GM19438 (cell line): ENCODE measurements around the gene TIGD6.
"Not testable (repeated sequence)": the region's sequence is repeated elsewhere in the genome, so short reads cannot be mapped to it uniquely, and the experiment has no call there.

Source experiments
- ATAC-seq: cut with Tn5 transposase; IDR thresholded peaks from one replicate; pipeline ENCODE4 v1.9.1; 2021; ENCODE audit warnings: low read depth; ENCODE audit not compliant: unreplicated experiment

Gene TIGD6

DNA sequence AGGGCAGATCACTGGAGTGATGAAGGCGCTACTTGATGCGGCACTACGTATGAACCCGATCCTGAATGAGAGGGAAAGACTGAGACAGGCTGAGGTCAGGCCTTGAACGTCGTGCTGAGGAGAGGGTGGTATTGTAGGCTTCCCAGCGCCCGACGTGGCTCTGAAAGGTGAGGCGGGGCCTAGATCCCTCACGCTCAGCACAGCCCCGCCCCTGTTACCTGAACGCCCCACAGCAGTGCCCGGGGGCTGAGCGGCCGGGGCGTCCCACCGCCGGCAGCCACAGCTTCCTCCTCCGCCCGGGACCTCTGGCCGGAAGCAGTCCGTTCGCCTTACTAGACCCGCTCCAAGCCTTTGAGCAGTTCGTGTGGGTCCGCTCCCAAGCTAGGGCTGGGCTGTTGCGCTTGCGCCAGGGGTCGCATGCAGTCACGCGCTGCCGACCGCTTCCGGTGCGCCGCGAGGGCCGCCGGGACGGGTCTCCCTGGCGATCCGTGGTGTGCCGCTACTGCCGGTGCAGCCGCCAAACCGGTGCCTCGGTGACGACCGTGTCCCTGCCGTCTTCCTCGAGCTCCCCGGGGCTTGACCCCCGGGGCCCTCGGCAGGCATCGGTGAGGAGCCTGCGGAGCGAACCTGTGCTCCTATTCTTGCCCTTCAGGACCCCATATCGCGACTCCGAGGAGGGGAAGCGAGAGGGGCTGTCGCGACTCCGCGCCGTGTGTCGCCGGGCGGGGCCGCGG lies at the start of gene TIGD6, which contains the start of gene HMGXB3:
TSS of gene TIGD6 (minus strand) at position 399 of the 734 bp plus-strand sequence. CDS start 4,306 bp downstream, outside the sequence.
TSS of gene HMGXB3 (plus strand) at position 484 of the 734 bp plus-strand sequence. CDS start 4,114 bp downstream, outside the sequence.
- peak; percentile 84 for ATAC-seq

DNA sequence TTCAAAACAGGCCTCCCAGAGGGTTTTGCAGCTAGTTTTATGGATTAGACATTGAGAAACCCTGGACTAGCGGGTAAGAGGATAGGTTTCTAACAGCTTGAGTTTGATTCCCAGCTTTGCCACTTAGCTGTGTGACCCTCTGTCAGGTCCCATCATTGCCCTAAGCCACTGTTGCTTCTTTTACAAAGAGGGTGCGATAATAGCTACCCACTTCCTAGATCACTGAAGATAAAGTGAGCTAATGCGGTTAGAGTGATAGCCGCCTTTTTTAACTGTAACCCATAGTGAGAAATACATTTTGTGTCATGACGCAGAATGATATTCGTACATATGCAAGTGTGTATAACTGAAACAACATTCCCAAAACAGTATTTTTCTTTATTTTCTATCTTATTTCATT lies 45.6 kb upstream of the TIGD6 start:
- ATAC-seq: no peak

DNA sequence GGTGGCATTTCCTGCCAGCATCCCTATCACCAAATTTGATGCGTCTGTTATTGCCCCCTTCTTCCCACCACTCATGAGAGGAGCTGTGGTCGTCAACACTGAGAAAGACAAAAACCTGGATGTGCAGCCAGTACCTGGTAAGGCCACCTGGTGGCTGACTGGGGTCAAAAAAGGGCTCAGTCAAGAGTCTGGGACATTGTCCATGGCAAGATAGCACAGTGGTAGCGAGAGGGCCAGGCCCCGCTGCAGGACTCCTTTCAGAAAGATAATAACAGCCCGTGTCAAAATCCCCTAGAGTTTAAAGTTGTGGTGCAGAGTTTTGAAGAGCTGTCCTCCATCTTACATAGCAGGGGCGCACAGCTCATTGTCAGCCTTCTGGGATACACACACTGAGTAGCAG lies 45.1 kb upstream of the TIGD6 start:
- no peak for ATAC-seq

DNA sequence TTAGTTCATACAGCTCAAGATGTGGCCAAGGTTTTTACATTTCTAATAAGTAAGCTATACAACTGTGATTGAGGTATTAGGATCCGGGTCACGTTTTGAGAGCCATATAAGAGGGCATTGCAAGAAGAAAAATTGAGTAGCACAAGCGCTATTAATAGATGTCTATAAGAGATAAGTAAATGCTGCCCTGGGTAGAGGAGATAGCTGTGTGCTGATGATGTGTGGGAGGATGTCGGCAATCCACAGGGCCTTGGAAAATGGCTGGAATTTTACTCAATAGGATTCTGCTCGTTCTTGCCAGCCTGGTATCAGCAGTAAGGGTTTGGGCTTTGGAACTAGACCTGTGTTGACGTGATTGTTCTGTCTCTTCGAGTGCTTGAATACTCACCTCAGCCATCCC lies 44.3 kb upstream of the TIGD6 start:
- no peak for ATAC-seq

DNA sequence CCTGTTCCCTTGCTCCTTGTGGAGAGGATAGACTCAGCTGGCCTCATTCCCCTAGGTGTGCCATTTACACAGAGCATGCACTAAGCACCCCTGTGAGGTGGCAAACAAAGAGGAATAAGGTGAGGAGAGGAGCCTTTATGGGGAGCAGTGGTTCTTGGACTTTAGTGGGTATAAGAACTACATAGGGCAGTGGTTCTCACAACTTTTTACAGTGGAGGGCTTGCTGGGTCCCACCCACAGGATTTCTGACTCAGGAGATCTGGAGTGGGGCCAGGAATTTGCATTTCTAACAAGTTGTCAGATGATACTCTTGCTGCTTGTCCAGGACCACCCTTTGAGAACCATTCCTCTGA lies 43.9 kb upstream of the TIGD6 start:
- ATAC-seq: no peak

DNA sequence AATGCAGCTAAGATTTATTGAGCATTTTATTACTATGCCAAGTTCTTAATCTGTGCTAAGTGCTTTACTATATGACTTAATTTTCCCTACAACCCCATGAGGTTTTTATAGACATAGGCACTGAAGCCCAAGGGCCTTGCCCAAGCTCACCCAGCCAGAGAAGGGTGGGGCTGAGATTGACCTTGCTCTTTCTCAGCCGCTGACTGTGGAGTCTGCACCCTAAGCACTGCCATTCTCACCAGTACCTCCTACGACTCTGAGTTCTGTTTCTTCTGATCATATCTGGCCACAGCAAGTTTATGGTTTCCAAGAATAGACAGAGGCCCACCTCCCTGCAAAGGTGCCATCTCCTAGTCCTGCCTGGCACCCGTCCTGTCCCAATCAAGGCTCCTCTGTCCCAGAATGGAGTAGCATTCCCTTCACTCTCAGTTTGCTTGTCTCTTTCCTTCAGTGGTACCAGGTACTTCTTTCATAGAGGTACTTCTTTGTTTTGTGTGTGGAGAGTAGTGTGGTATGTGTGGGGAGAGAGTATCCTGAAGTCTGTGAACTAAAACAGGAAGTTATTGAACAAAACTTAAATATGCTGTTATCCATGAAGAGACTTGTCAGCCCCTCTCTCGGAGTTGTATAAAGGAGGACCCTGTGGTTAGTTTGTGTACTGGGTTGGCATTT lies 43.3 kb upstream of the TIGD6 start:
- ATAC-seq: no peak

DNA sequence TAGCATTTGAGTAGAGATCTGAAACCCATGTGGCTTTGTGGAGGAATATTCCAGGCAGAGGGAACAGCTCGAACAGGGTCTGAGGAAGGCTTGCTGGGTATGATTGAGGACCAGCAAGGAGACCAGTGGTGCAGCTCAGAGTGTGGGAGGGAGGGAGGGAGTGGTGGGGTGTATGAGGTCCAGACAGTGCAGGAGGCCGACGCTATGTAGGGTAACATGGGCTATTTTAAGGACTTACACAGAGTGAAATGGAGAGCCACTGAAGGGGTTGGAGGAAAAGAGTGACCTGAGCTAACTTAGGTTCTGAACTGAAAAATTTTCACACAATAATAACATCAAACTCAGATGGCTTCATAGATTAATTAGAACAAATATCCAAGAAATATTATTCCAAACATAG lies 42.0 kb upstream of the TIGD6 start:
- ATAC-seq: no peak

DNA sequence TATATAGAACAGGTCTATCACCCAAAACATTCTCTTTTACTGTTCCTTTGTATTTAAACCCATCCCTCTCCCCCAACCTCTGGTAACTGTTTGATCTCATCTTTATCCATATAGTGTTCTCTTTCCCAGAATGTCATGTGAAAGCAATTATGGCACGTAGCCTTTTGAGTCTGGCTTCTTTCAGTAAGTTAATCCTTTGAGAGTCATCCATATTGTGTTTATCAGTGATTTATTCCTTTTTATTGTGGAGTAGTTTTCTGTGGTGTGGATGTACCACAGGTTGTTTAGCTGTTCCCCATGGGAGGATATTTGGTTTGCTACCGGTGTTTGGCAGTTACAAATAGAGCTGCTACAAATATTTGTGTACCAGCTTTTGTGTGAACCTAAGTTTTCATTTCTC lies 38.1 kb upstream of the TIGD6 start:
- ATAC-seq: no peak

DNA sequence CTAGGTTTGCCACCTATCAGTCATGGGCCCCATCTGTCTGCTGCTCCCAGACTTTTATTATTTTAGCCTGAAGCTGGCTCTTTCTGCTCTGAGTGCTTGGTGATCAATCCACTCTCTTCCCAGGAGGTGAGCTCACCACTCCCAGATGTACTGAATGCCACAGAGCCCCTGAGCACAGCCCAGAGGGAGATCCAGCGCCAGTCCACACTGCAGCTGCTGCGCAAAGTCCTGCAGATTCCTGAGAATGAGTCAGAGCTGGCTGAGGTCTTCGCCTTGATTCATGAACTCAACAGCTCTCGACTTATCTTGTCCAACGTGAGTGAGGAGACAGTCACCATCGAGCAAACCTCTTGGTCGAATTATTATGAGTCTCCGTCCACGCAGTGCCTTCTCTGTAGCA lies 36.1 kb upstream of the TIGD6 start:
- ATAC-seq: no peak

DNA sequence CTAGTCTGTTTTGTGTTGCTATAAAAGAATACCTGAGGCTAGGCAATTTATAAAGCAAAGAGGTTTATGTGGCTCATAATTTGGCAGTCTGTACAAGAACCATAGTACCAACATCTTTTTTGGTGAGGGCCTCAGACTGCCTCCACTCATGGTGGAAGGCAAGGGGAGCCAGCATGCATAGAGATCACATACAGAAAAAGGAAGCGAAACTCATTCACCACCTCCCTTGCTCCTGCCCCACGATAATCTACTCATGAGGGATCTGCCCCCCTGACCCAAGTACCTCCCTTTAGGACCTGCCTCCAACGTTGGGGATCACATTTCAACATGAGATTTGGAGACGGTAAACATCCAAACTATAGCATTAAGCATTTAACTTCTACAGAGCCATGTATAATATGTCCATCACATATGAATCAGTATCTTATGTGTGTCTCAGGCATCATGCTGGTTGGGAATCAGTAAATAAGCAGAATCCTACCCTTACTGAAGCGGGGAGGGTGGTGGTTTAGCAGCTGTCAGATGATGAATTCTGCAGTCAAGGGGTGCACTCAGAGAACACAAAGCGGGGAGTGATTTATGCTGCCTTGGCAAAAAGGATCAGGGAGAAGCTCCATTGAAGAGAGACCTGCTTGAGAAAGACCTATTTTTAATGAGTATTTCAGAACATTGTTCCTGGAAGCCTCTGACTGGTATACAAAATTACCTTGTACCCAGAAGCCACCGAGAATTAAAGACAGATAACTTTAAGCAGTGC lies 34.9 kb upstream of the TIGD6 start:
- peak; percentile 94 for ATAC-seq

DNA sequence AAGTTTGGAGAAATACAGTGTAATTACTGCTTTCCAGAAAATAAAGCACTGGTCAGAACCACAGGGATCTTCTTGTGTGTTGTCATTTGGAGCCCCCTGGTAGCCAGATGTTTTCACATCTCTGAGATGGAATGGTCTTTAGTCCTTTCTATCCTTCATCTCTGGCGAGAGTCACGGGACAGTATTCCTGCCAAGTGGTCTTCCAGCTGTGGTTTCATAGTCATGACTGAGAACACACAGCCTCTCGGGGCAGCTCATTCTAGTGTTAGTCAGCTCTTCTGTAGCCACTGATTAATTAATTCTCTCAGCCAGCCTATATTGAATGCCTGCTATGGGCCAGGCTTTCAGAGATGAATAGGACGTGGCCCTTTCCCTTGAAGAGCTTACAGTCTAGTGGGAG lies 34.2 kb upstream of the TIGD6 start:
- ATAC-seq: no peak

DNA sequence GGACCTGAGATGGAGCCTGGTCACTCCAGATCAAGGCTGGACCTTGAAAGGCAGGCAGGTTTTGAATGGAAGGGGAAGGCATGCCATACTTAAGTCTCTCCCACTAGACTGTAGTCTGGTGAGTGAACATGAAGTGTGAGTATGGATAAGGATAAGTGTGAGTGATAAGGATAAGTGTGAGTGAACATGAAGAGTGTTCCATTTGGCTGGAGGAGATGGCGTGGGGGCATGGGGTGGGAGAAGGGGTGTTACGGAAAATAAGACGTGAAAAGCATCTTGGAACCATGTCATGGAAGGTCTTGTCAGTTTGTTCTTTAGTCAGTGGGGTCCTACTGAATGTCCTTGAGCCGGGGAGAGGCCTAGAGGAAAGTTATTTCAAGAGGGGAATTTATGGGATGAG lies 32.9 kb upstream of the TIGD6 start:
- ATAC-seq: no peak

DNA sequence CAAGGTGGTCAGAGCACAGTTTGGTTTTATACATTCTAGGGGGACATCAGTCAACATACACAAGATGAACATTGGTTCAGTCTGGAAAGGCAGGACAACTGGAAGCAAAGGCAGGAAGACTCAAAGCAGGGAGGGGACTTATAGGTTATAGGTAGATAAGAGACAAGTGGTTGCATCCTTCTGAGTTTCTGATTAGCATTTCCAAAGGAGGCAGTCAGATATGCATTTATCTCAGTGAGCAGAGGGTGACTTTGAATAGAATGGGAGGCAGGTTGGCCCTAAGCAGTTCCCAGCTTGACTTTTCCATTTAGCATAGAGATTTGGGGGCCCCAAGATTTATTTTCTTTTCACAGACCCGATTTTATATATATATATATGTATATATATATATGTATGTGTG lies 27.6 kb upstream of the TIGD6 start:
- not testable (repeated sequence) for ATAC-seq

DNA sequence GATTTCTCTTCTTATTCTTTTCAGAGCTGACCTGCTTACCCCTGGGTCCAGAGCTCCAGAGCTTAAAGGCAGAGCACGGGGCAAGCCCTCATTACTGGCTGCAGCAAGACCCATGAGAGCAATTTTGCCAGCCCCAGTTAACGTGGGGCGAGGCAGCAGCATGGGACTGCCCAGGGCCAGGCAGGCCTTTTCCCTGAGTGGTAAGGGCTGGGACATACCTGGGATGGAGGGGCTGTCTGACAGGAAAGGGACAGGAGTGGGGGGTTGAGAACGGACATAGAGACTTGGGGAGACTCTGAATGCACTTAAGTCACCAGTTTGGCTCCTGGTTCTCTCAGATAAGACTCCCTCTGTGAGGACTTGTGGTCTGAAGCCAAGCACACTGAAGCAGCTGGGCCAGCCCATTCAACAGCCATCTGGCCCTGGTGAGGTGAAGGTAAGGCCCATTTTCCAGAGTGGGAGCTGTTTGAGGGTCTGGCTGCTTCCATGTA lies 26.3 kb upstream of the TIGD6 start:
- ATAC-seq: no peak

DNA sequence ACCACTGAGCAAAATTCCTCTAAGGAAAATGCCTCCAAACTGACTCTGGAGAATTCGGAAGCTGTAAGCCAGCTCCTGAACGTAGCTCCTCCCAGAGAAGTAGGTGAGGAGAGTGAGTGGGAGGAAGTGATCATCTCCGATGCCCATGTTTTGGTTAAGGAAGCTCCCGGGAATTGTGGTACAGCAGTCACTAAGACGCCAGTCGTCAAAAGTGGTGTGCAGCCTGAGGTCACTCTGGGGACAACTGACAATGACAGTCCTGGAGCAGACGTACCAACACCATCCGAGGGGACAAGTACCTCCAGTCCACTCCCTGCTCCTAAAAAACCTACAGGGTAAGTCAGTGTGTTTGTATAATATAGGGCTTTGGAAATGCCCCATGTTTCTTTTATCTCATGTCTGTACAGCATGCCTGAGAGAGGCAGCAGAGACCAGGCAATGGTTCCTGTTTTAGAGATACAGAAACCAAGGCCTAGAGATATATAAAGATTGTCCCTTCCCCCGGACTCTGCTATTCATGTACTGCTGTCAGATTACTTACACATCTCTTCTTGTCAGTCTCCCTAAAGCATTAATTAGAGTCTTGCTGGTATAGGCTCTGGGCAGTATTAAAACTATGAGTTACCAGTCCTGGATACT lies 24.0 kb upstream of the TIGD6 start:
- no peak for ATAC-seq

DNA sequence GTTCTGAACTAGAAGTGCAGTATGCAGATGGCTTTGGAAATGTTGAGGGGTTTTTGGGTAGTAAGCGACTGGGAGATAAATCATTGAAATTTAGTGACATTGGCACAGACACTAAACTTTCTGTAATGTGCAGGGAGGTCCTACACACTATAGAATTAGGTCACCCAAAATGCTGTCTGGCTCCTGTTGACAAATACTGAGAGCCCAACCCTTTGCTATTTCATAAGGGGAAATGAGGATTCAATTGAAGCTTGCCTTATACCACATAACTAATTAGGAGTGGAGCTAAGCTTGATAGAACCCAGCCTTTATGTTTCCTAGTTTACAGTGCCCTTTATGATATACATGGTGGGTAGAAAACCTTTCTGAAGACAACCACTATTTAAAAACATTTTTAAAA lies 22.7 kb upstream of the TIGD6 start:
- no peak for ATAC-seq

DNA sequence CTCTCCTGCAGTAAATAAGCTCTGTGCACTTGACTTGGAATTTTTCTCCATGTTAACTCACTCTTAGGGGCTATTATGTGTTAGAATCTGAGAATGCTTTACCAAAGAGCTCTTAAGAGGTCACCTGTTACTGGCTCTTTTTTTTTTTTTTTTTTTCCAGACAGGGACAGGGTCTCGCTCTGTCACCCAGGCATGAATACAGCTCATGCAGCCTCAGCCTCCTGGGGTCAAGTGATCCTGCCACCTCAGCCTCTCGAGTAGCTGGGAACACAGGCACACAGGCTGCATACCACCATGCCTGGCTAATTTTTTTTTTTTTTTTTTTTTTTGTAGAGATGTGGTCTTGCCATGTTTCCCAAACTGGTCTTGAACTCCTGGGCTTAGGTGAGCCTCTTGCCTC lies 22.2 kb upstream of the TIGD6 start:
- no peak for ATAC-seq

DNA sequence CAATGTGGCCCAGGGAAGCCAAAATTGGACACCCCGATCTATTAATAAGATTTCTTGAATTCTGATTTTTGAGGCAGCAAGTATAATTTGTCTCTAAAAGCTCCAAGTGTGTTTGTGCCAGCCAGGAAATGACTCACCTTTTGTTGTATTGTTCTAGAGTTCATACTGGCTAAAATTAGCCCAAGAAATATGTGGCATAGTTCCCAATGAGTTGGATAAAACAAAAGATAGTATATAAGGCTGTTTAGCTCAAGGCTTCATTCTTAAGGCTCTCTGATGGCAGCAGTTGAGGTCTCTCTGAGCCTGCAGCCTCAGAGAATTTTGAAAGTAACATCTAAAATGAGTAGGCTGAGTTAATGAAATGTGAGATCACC lies 21.7 kb upstream of the TIGD6 start:
- no peak for ATAC-seq

DNA sequence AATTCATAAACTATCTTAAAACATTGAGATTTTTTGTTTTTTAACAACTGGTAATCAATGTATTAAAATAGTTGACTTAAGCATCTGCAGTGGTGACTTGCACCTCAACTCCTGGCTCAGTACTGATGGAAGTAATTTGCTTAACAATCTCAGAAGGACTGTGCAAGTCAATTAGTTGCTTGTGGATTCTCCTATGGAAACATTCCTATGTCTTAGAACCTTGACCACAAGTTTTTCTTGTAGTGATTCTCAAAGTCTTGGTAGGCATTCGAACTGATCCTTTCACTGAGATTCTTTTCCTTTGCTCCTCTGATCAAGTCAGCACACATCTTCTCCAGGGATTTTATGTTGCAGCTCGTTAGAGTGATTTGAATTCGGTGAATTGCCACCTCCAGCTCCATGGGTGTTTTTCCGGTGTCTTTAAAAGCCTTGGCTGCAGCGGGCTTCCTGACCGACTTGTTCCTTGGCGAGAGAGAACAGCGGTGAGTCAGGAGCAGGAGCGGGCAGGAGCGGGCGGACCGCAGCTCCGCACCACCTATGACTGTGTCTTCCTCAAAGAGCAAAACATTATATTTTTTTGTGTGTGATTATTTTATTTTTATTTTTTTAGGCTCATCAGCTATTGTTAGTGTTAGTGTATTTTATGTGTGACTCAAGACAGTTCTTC lies 21.2 kb upstream of the TIGD6 start:
- ATAC-seq: no peak

DNA sequence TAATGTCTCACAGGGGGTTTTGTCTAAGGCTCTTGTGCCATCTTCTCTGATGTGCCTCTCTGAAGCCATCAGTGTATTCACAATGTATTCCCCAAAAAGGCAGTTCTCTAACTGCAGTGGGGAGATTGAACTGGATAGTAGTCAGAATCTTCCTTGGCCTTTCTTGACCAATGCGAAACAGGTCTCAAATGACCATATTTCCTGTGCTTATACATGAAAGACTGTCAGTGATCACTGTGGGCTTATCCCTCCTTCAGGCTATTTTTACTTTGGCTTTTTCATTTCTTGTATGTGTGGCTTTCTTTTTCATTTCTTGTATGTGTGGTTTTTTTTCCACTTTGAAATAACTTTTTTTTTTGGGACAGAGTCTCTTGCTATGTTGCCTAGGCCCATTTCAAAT lies 19.8 kb upstream of the TIGD6 start:
- no peak for ATAC-seq
